Renal pelvis (tissue), 4 donors: ENCODE data around the gene RAB40A. TPM values are rescaled to one million over a fixed set of nuclear protein-coding genes. Genes with fewer than 3 reads are reported as not detected.
"Not testable (repeated sequence)": the region's sequence is repeated elsewhere in the genome, so short reads cannot be mapped to it uniquely, and the experiment has no call there.

Experiments
- DNase-seq: peaks from one replicate; pipeline ENCODE4 v3.0.0-alpha.2; 2013
- polyA plus RNA-seq, 3 donors: library from polyadenylated mRNA; unstranded; fragments of 120-200 nt; gene quantifications; one replicate each; pipeline ENCODE4 v1.2.1, GENCODE V29; 2013; ENCODE audit not compliant: insufficient read length in 3 of 3

RAB40A gene
- polyA plus RNA-seq, 3 donors: 2.4 to 4.8 (median 4.3) TPM

DNA sequence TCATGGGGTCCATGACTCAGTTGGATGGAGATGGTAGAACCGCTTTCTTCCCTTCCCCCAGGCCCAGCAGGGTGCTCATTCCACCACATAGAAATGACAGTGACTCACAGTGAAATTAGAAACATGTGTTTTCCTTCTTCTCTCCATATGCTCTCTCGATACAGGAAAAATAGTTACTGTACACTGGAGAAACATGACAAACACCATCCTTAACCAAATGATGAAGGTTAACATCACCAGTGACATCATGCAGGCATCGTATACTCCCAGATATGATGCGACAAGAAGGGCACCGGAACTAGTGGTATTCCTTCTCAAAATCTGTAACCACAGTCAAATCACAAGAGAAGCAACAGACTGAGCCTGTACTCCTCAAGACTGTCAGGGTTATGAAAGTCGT, 11.7 kb upstream of the RAB40A start:
- DNase-seq: no peak

DNA sequence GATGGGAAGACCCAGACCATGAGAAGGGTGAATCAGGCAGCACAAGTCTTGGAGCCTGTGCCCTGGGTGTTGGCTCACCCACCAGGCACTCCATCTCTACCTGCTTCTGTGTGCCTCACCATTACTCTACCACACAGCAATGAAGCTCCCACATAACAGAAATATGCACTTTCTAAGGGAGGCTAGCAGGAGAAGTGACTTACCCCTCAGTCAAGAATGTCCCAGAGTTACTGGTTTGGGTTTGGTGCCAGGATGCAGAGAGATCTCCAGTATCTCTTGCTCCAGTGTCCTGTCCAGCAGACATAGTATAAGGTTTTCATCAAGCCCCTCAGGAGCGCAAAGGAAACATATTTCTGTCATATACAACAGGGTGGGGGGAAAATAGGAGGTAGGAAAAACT, 11.3 kb upstream of the RAB40A start:
- DNase-seq: no peak

DNA sequence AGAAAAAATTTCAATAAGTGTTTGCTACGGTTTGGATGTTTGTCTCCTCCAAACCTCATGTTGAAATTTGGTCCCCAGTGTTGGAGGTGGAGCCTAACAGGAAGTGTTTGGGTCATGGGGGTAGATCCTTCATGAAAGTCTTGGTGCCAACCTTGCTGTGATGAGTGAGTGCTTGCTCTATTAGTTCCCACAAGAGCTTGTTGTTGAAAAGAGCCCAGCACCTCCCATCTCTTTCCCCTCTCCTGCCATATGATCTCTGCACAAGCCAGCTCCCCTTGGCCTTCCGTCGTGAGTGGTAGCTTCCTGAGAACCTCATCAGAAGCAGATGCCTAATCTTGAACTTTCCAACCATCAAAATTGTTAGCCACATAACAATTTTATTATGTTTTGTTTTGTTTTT, 10.3 kb upstream of the RAB40A start:
- DNase-seq: no peak

DNA sequence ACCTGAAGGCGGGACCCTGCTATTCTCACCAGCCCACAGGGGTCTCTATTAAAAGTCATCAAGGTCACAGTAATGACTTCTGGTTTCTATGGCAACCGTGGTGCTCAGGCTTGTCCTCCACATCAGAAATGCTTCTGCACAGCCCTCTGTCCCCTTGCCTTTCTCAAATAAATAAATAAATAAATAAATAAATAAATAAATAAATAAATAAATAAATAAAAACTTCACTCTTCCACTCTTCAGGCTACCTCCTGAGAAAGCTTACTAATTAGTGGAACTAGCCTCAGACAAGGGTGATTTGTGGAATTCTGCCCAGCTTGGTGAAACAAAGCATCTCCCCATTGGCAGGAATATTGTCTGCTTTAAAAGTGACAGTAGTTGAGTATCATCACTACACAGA, 5.5 kb upstream of the RAB40A start:
- DNase-seq: no peak

DNA sequence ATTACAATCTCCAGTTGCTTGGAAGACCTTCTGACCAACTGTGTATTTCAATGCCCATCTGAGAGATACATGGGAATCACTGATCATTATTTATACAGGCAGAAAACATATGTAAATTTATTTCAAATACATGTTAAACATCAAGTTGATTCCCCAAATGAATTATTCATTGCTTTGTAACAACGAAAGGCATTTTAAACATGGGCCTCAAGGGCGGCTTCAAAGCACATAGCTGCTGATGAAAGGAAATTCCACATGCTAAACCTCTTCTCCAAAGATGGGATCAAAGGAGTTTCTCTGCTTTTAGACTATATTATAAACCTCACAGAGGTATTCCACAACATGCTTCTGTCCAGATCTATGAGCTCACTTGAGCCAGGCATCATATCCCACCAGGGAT, 4.3 kb upstream of the RAB40A start:
- no peak for DNase-seq

DNA sequence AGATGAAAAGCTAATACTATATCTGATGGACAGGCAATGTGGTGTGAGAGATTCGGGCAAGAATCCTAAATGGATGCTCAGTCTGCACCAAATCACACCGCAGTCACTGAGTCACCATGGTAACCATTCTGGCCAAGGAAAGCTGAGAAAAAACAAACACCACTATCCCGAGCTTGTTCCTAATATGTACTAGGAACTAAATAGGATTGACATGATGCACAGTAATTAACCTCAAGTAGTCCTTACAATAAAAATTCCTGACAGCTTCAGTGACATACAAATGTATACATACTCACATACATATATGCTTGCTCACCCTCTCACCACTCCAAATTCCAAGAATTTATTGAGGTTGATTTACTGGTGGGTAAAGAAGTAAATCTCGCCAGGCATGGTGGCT, 1.1 kb upstream of the RAB40A start:
- DNase-seq: peak; percentile 9

DNA sequence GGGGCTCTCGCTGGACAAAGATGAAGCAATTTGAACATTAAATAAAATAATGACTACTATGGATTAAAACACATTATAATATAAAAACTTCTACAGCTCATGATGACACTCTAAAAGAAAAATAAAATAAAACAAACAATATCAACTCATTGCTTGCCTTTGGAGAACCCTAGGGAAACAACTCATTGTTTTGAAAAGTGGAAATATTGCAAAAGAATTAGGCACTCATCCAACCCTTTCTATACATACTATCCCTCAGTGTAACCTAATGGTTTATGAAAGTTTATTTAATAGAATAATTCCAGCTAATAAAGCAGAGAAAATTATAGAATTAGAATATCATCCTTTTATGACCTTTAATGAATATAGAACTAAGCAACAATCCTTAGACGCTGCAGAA, 718 bp downstream of the RAB40A start:
- DNase-seq: no peak

DNA sequence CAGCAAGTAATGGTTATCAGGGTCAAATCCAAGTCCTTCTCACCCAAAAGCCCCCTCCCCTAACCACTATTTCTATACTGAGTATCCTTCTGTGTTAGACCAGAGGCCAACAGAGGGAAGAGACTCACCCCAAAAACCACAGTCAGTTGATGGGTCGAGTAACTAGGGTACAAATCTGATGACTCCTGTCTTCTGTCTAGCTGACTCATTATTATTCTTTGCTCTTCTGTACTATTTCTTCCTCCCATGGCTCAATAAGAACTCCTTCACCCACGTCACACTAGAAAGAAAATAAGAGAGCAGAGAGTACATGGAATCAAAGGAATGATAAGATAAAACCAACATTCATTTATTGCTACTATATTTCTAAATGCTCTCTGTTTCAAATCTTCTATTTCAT, 2.0 kb downstream of the RAB40A start:
- DNase-seq: no peak

DNA sequence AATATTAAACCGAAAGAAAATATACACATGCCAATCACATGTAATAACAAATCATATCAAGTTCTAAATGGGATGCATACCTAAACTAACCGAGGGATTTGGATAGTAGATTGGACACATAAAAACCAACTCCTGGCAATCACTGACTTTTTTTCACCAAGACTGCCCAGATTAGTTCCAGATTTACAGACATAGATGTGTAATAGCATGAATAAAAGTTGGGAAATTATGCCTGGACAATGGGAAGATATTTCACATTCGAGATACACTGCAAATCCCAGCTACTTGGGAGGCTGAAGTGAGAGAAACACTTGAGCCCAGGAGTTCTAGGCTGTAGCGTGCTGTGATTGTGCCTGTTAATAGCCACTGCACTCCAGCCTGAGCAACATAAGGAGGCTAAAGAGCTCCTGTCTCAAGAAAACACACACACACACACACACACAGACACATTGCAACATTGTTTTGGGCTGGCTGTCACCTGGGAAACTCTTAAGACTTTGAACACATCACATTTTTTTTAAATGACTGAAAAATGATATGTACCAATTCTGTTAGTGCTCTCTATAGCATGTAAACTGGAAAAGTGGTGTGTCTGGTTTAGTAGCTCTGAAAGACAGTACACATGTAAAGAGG, 5.7 kb downstream of the RAB40A start:
- no peak for DNase-seq

DNA sequence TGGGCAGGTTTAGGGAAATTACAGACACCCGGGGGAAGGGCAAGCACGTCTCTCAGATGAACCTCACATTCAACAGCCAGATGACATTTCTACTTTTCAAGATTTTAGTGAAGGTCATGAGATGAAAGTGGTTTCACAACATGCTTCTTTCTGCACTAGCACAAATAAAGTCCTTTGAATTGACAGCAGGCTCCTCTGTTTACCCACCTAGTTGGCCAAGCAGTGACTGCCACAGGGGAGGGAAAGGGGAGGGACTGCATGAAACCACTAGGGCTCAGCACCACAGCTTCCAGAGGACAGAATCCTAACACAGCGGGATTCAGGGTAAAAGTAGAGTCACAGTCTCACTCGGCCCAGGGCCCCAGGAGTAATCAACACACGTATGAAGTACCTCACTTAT, 6.2 kb downstream of the RAB40A start:
- DNase-seq: no peak

DNA sequence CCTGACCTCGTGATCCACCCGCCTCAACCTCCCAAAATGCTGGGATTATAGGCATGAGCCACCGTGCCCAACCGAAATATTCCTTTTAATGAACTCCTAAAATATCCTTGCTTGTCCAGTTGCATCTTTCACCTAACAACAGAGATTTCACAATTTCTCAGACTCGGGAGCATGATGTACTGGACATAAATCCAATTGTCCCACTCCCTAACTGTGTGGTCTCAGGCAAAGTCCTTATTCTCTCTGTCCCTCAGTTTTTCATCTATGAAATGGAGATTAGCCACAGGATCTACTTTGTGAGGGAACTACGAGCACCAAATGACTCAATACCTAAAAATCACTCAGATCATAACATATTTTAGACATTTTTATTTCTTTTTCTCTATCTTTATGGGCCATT, 9.3 kb downstream of the RAB40A start:
- DNase-seq: no peak

DNA sequence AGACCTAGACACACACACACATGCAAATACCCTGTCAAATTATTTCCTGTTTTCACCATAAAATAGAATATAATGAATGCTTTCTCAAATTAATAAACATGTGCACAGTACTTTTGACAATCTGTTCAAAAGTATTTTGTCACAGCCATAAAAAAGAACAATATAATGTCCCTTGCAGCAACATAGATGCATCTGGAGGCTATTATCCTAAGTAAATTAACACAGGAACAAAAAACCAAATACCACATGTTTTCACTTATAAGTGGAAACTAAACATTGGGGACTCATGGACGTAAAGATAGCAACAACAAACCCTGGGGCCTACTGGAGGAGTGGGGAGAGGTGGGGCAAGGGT, 15.5 kb downstream of the RAB40A start:
- DNase-seq: no peak

DNA sequence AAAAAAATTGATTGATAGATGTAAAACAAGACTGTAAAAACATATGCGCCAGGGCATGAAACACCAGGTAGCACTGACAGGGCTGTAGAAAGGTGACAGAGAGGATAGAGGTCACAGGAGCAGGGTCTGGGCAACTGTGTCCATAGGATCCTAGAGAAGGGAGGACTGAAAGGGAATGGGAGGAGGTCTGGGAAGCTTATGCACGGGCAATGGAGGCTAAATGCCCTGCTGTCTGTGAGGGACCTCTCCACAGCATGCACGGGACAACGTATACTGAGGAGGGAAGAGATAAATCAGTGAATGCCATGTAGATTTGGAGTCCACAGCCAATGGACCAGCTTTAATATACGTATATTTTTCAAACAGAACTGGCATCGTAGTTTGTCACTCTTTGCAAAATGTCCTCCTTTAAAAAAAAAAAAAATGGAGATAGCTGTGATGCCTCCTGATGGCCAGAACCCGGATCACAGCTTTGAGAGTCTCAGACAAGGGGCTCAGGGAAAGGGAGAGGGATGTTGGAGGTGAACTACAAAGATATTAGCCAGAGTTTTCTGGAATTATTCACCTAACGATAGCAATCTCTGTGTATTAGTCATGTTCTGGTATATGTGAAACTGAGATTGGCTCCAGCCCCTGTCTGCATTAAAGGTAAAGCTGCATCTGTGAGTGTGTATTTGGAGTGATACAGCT, 16.0 kb downstream of the RAB40A start:
- no peak for DNase-seq

DNA sequence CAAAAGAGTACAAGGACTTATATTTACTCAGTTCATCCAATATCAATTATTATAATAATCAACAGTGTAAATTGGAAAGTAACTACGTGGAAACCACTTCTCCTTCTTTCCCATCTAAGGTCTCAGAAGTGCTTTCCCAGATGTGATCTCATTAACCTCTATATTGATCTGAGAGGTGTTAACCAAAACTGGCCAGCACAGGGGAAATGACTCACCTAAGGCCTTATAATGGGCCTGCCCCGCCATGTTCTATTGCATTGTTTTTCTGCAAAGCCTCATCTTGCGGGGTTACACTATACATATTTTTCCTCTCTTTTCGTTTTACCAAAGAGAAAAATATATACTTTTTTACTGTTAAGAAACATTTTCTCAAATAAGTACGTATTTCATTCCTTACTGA, 20.5 kb downstream of the RAB40A start:
- no peak for DNase-seq

DNA sequence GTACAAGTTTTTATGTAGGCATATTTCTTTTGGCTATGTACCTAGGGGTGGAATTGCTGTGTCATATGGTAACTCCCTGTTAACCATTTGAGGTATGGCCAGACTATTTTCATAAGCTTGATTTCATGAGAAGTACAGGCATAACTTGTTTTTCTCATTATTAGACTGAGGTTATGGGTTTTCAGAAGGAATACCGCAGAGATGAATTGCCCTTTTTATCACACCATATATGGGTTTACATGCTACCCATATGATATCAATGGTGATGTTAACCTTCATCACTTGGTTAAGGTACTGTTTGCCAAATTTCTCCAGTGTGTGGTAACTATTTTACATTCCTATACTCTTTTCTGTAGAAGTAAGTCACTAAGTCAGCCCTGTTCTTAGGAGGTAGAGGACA, 23.5 kb downstream of the RAB40A start:
- DNase-seq: no peak

DNA sequence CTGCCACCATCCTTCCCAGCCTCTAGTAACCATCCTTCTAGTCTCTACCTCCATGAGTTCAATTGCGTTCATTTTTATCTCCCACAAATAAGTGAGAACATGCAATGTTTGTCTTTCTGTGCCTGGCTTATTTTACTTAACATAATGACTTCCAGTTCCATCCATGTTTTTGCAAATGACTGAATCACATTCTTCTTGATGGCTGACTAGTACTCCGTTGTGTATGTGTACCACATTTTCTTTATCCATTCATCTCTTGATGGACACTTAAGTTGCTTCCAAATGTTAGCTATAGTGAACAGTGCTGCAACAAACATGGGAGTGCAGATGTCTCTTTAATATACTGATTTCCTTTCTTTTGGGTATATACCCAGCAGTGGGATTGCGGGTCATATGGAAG, 25.7 kb downstream of the RAB40A start:
- not testable (repeated sequence) for DNase-seq

DNA sequence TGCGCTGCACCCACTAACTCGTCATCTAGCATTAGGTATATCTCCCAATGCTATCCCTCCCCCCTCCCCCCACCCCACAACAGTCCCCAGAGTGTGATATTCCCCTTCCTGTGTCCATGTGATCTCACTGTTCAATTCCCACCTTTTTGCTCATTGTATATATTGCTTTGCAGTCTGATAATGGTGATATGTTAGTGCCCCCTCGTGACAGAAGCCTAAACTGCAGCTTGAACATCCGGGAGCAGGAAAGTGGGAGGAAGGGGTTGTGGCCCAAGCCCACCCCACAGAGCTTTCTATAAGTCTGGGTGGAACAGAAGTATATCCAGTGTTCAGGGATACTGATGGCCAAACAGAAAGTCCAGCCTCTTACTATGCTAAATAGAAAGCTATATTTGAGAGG, 29.6 kb downstream of the RAB40A start:
- DNase-seq: peak; percentile 19

DNA sequence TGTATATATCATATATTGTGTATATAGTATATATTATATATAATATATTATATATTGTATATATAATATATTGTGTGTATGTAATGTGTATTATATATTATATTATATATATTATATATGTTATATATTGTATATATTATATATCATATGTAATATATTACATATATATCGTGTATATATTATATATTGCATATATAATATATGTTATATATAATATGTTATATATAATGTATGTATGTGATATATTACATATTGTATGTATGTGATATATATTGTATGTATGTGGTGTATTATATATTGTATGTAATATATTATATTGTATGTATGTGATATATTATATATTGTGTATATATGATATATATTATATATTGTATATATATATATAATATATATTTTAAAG, 30.5 kb downstream of the RAB40A start:
- no peak for DNase-seq

DNA sequence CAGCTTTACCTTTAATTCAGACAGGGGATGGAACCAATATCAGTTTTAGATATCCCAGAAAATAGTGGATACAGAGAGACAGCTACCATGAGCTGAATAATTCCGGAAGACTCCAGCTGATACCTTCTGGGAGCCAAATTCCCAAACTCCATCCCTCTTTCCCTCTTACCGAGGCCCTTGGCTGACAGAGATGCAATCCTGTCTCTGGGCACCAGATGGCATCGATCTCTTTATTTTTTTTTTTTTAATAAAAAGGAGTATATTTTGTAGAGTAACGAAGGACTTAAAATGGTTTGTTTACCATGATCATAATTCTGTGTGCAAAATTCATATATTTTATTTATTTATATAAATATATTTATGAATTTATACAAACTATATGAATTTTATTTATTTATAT, 31.0 kb downstream of the RAB40A start:
- no peak for DNase-seq

DNA sequence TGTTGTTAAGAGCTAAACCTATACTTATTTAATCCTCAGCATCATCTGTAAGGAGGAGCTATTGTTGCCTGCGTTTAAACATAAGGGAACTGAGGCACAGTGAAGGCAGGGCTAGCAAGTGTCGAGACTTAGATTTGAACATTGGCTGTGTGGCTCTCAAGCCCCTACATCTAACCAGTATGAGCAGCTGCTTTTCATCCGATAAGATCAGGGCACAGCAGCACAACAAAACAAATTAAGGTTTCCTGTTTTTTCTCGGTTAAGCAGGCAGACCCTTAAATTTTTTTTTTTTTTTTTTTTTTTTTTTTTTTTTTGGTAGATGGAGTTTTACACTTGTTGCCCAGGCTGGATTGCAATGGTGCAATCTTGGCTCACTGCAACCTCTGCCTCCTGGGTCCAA, 35.6 kb downstream of the RAB40A start:
- no peak for DNase-seq

DNA sequence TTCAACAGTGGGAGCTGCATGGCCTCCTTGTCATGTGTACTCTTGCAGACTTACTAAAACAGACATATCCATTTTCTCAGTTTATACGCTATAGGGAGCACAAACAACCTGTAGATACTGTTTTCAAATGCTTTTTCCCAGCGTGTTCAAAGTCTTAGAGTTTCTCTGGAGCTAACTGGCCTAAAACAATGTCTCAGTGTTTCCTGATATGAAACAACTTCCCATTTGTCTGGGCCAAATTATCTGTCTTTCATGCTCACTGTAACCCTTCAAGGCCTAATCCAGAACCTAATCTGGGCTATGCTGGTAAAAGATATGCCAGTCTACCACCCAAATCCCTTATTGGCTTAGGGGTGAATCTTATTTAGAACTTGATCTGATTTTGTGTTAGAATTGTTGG, 38.8 kb downstream of the RAB40A start:
- no peak for DNase-seq

DNA sequence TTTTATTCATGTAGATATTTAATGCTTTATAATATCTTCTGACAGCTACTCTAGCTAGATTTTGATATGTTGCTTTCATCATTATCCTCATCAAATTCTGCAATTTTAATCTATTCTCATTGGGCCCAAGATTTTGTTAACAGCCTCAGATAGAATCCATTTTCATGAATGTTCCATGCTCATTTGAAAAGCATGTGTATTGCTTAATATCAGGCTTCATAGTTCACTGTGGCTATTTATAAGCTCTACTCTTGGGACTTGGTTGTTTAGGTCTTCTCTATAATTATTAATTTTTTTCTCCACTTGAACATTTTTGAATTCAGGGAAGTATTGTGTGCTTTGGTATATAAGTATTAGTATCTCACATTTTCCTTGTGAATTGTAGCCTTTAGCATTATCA, 41.8 kb downstream of the RAB40A start:
- DNase-seq: no peak

DNA sequence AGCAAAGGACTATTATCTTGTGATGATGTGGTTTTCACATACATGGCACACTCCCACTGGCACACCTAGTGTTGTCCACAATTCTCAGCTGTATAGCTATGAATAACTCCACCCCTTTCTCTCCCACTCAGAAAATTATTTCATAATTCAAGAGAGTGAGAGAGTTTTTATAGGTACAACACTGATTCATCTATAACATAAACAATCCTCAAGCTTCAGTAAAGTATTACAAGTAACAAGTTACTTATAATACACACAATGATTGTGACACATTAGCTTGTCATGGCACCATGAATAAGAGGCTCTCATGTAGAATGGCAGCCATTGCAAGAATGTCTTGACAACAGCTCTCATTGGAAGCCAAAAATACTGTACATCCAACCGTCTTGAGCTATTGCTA, 43.9 kb downstream of the RAB40A start:
- no peak for DNase-seq

DNA sequence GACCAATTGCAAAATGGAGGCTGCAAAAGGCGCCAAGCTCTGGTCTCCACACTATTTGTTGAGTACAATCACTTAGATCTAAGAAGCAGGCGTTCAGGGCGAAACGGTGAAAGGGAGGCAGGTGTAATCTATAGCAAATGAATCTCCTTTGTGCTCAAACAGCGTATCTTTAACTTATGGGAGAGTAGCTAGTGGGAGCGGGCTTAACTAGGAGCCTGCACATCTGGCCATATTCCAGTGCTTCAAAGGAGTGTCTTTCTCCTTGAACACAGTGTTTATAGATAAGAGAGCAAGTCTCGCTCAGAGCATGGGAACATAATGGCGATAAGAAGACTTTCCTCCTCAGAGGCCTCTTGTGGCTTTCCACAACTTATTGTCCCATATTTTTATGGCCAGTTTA, 49.3 kb downstream of the RAB40A start:
- DNase-seq: not testable (repeated sequence)
